ENCODE results near the gene C16orf89.

DNA sequence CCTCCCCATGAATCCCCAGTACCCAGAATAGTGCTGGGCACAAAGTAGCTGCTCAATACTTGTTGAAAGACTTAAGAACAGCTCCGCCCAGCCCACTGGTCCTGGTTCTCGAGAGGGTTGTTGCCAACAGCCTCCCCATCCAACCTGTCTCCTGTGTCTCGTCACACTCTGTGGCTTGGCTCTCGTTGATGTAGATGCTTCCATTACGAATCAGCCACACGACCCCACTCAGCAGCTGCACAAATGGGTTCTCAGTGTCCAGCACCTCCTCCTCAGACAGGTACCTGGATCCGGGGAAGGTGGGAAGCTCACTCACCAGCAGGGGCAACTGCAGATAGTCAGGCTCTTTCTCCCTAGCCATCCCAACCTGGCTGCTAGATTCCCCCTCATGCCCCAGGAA, 34.2 kb downstream of the C16orf89 start:
- TF ChIP-seq, protein P1, sequence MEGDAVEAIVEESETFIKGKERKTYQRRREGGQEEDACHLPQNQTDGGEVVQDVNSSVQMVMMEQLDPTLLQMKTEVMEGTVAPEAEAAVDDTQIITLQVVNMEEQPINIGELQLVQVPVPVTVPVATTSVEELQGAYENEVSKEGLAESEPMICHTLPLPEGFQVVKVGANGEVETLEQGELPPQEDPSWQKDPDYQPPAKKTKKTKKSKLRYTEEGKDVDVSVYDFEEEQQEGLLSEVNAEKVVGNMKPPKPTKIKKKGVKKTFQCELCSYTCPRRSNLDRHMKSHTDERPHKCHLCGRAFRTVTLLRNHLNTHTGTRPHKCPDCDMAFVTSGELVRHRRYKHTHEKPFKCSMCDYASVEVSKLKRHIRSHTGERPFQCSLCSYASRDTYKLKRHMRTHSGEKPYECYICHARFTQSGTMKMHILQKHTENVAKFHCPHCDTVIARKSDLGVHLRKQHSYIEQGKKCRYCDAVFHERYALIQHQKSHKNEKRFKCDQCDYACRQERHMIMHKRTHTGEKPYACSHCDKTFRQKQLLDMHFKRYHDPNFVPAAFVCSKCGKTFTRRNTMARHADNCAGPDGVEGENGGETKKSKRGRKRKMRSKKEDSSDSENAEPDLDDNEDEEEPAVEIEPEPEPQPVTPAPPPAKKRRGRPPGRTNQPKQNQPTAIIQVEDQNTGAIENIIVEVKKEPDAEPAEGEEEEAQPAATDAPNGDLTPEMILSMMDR (IDR thresholded peaks at IDR 0.05; ENCODE audit: insufficient read depth, low read length) = no peak
- TF ChIP-seq POLR2AphosphoS5 (IDR thresholded peaks at IDR 0.05; ENCODE audit: low read depth) (no peak), GABPA (IDR thresholded peaks at IDR 0.05; ENCODE audit: low read depth) (no peak), SPI1 (IDR thresholded peaks at IDR 0.05; ENCODE audit: borderline replicate concordance, low read depth) (no peak)
- TF ChIP-seq, protein P2, sequence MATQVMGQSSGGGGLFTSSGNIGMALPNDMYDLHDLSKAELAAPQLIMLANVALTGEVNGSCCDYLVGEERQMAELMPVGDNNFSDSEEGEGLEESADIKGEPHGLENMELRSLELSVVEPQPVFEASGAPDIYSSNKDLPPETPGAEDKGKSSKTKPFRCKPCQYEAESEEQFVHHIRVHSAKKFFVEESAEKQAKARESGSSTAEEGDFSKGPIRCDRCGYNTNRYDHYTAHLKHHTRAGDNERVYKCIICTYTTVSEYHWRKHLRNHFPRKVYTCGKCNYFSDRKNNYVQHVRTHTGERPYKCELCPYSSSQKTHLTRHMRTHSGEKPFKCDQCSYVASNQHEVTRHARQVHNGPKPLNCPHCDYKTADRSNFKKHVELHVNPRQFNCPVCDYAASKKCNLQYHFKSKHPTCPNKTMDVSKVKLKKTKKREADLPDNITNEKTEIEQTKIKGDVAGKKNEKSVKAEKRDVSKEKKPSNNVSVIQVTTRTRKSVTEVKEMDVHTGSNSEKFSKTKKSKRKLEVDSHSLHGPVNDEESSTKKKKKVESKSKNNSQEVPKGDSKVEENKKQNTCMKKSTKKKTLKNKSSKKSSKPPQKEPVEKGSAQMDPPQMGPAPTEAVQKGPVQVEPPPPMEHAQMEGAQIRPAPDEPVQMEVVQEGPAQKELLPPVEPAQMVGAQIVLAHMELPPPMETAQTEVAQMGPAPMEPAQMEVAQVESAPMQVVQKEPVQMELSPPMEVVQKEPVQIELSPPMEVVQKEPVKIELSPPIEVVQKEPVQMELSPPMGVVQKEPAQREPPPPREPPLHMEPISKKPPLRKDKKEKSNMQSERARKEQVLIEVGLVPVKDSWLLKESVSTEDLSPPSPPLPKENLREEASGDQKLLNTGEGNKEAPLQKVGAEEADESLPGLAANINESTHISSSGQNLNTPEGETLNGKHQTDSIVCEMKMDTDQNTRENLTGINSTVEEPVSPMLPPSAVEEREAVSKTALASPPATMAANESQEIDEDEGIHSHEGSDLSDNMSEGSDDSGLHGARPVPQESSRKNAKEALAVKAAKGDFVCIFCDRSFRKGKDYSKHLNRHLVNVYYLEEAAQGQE (IDR thresholded peaks at IDR 0.05; ENCODE audit: insufficient replicate concordance, low read depth) = no peak
